NCI-H526 (cell line): ENCODE measurements around the gene ANKRD60.
A peak's percentile ranks its signal among the peaks of the same experiment; 100 is the strongest.

Experiments
- DNase-seq, 2 experiments: peaks; one replicate each; lab custom pipeline; 2025; lab: John Stamatoyannopoulos, UW

ANKRD60 gene

DNA sequence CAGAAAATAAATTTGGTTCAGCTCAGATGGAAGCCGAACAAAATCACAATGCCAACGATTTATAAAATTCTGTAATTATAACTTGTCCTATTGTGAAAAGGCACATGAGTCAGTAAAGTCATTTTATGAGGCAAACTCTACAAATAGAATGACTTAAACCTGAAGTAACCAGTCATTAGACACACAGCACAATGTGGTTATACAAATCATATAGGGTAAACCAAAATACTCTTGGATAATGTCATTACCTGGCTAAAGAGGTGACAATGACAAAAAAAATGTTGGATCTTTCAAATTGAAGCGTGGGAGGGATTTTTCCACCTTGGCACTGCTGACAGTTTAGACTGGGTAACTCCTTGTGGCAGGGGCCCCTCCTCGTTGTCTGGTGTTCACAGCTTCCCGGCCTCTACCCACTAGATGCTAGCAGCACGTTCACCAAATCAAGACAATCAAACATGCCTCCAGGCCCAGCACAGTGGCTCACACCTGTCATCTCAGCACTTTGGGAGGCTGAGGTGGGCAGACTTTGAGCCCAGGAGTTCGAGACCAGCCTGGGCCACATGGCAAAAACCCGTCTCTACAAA is 5.0 kb downstream of the ANKRD60 start:
- no peak for DNase-seq

DNA sequence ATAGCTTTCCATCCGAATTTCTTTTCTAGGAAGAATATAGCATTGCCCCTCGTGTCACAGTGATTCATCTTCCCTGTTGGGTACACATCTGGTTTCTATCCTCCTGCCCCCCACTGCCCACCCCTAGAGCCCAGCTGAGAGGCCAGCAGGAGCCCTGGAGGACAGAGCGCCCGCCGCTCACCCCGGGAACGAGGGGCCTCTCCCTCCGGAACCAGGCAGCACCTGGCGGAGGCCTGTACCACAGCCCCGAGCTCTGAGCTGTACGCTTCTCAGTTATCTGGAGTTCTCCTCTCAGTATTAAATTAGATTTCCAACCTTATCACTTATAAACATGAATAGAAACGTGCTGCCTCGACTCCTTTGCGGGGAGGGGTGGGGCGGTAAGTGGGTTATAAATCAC is 6.0 kb downstream of the ANKRD60 start:
- no peak for DNase-seq

DNA sequence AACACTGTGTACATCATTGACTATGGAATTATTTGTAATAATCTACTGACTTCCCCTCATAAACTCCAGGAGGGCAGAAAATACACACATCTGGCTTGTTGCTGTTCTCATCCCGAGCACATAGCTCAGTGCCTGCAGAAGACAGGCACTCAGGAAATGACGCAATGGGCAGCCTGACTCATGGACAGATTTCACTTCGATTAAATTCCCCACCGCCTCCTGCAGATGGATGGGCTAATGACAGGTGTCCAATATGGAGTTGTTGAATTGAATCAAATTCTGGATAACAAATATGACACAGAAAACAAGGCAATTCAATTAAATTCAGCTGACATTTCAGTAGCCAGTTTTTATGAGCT is 9.1 kb downstream of the ANKRD60 start:
- DNase-seq: no peak

DNA sequence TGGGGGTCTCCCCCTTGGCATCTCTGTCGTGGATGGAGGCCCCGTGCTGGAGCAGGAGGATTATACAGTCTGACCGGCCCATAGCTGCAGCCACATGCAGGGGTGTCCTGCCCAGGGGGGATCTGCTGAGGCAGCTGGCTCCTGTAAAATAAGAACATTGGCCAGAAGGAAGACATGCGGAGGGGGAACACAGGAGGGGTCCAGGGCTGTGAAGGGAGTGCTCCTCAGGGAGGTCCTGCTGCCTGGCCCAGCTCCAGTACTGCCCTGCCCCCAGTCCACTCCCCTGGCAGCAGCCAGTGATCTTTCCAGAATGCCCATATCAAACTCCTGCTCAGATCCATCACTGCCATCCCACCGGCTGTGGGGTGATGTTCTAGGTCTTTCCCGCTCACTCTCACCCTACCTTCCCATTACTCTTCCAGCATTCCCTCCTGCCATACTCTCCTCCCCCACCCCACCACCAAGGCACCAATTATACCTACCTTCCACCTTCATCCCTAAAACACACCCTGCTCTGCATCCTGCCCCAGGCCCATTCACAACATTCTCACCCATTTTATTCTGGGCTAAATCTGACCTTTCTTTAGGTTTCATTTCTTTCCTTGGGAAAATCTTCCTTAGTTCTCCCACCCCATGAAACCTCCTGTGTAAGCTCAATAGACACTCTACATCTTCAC is 9.7 kb downstream of the ANKRD60 start:
- DNase-seq: no peak

DNA sequence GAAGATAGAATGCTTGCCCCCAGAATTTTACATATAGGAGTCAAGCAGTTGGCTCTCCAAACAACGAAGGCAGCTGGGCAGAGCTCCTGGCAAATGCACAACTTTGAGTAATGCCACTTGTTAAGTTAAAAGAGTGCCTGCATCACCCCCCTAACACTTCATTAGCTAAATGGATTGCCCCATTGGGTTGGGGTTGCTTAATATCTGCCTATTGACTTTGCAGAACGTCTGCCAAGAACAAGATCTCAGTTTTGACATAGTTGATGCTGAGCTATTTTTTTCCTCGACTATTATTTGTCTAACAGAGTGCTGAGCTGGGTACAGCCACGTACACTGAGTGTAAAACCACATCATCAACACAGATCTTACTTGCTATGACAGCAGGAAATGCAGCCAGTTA is 12.1 kb downstream of the ANKRD60 start:
- DNase-seq: no peak

DNA sequence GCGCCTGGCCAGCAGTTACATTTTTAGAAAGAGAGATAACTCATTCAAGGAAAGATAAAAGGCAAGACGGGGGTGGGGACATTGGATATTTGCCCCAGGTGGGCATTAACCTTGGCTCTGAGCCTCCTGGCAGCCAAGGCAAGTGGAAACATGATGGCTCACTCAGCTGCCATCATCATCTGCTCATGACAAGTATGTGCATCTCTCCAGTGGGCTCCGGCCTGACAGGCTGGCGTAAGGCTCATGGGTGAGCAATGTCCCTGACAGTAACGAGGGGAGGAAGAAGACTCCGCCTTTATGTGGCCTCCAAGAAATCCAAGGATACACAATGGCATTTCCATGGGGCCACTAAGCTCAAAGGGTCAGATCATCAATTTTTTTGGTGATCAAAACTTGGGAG is 13.3 kb downstream of the ANKRD60 start:
- DNase-seq: no peak

DNA sequence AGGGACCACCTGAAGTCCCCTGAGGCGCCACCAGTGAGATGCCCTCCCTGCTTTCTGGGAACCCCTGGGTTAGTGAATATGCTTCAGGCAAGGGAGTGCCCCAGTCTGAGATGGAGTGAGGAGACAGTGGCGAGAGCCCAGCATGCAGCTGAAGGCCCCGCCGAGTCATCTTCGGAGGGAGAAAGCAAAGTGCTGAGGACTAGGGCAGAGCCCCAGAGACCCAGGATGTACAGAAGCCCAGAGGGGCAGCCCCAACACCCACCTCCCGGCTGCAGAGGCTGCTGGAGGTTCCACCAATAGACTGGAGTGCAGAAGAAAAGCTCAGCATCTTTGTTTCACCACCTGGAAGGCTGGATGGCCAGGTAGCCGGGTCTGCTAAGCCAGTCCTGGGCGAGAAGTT is 14.1 kb downstream of the ANKRD60 start:
- DNase-seq: no peak

DNA sequence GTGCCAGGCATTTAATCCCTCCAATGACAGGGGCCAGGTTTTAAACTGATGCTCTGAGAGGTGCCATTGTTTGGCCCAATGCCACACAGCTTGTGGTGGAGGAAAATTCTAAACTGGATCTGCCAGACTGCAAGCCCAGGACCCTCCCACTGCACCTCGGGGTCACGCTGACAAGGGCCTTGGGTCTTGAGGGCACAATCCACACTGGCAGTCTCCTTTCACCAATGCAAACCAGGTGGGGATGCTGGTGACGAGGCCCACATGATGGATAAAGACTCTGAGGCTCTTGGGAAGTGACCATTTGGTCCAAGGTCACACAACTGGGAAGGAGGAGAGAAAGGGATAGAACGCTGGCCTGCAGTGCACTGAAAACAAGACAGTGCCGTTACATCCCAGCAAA is 14.7 kb downstream of the ANKRD60 start:
- no peak for DNase-seq

DNA sequence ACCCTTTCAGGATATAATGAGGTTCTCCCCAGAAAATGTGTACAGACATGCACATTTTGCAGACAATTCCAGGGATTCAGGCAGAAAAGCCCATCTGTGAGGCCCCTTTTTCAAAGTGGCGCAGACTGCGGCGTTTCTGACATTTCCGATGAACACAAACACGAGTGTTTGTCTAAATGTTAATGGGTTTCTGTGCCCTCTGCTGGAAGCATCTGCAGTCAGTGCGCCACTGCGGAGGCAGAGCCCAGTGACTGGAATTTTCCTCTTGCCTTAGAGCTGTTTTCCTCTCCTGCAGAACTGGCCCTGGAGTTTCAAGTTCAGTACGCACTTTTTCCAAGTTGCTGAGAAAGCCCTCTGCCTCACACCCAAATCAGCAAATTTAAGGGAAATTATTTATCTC is 15.3 kb downstream of the ANKRD60 start:
- peak; percentile 24 to 67 for DNase-seq

DNA sequence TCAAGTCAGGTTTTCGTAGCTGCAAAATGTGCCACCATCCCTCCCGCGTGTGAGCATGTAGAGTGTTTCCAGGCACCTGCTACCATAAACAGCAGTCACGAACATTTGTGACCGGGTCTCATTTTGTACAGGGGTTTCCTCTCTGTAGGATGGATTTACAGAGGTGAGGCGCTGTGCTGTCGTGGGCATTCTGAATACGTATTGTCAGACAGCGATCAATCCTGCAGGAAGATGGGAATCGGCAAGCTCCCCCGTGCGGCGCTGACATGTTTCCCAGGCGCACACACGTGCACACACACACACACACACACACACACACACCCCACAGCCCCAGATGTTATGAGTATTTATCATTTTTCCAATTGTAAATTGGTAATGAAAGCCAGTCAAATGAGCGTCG is 15.8 kb downstream of the ANKRD60 start:
- DNase-seq: peak; percentile 34 to 72

DNA sequence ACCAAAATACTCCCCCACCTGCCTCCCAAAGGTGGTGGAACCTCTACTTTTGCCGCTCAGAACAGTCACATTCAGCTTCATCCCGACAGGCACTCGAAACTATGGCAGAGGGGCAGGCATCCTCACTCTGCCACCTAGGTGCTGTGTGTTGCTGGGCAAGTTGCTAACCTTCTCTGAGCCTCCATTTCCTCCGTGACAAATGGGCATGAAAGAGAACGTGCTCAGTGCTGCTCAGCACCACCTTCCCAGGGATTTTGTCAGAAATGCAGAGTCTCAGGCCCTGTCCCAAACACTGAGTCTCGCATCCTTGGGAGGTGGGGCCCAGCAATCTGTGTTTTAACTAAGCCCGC is 18.1 kb downstream of the ANKRD60 start:
- no peak for DNase-seq

DNA sequence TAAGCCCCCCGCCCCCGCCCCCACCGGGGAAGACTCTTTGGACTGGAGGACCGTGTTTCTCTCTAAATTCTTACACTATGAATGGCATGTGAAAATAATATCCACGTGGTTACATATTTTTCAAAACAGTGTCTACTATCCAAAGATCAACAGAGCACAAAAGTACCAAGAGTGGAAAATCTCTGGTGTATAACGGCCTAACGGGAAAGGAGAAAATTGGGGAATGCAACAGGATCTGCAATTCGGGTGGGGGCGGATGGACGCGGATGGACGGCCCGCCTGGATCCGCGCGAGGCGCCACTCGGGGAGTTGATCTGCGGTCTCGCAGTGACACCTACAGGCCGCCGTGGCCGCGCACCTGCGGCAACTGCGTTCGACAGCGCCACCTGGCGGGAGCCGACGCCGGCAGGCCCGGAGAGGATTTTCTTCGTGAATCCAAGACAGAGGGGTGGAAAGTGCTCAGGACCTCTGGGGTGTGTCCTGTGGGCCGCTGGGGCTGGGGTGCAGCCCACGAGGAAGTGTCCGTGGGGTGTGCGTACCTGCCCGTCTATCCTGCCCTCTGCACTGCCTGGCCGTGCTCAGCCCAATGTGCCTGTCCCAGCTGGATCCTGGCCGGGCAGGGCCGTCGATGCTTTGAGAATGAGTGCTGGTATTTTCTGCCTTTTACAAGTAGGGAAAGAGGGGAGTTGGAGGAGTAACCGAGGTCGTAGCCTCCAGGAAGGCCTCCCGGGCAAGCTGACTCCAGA is 18.6 kb downstream of the ANKRD60 start:
- peak; percentile 59 to 89 for DNase-seq

DNA sequence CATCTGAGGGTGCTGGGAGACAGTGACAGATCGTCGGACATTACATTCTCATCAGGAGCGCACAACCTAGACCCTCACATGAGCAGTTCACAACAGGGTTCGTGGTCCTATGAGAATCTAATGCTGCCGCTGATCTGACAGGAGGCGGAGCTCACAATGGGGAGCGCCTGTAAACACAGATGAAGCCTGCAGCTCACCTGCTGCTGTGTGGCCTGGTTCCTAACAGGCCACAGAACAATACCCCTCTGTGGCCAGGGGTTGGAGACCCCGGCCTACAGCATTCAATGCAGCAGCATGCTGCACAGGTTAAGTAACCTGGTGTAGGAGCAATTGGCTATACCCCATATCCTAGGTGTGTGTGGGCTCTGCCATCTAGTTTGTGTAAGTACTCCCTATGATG is 19.5 kb downstream of the ANKRD60 start:
- peak in 1 of 2 experiments; percentile 37 for DNase-seq

DNA sequence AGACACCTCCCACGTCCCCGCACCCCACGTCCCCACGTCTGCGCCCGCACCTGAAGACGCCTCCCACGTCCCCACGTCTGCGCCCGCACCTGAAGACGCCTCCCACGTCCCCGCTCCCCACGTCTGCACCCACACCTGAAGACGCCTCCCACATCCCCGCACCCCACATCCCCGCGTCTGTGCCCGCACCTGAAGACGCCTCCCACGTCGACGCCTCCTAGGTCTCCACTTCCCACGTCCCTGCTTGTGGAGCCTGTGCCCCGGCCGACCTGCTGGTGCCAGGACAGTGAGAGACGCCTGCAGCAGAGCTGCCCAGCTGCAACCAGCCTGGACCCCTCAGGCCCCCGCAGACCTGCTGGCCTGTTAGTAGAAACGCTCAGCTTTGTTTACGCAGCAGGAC is 22.6 kb downstream of the ANKRD60 start:
- no peak for DNase-seq

DNA sequence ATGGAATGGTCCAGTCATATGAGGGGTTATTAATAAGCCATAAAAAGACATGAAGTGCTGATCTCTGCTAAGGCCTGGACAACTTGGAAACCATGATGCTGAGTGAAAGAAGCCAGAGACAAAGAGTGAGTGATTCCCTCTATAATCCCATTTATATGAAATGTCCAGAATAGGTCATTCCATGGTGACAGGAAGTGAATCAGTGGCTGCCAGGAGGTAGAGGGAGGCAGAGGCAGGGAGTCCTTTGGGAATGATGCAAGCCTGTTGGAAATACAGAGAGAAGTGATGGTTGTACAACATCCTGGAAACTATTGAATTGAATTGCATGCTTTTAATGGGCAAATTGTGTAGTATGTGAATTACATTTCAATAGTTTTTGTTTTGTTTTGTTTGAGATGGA is 26.4 kb downstream of the ANKRD60 start:
- no peak for DNase-seq

DNA sequence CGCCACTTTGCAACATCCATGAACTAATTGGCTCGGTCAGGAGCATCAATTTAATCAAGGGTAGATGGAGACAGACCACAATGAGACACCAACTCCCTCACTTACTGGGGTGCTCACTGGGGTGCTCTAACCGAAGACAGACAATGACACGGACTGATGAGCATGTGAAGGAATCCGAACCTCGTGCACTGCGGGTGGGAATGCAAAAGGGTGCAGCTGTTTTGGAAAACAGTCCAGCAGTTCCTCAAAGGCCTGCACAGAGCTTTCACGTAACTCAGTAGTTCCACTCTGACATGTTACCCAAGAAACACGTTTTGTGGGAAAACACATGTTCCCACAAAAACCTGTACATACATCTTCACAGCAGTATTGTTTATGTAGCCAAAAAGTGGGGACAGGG is 26.8 kb downstream of the ANKRD60 start:
- no peak for DNase-seq

DNA sequence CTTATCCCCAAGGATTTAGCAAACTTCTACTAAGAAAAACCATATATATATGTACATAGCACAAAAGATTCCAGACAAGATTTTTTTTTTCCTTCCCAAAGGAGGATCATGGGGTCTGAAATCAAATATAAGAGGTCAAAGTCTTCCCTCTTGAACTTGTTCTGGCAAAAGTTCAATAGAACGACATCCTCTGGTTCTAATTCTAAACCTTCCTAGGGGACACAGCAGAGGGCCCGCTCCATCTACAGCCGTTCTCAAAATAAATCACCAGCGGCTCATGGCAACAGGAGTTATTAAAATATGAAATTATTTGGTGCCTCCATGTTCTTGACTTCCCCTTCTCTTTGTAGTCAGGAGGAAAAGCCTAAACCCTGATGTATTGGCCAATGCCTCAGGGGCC is 29.0 kb downstream of the ANKRD60 start:
- no peak for DNase-seq

DNA sequence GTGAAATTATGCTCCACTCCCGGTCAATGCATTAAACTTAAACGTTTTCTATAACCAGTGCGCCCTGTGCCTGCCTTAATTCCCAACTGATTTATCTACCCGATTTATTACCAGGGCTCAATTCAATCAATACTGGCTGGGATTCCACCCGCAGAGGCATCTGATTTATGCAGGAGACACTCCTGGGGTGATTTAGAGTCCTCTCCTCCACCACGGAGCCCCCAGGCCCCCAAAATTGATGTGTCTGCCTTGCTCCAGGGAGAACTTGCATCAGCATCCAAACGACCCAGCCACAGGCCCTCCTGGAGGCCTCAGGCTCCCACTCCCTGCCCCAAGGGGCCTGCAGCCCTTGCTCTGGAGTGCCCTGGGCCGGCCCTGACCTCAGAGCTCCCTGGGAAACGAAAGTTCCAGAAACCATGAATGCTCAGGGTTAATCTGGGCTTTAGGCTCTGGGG is 29.5 kb downstream of the ANKRD60 start:
- no peak for DNase-seq

DNA sequence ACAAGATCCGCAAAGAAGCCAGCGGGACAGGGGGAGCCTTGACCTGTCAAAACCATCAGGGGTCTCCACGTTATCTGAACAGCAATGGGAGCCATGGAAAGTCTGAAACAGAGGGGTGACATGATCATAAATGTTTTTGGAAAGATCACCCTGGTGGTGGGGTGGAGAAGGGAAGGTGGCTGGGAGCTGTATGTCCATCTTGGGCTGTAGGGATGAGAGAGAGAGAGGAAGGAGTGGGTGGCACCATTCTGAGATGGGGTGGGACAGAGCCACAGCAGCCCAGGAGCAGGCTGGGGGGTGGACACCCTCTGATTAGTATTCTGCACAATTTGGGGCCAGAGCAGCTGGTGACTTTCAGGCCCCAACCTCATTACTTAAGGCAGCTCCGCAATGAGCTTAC is 30.1 kb downstream of the ANKRD60 start:
- no peak for DNase-seq

DNA sequence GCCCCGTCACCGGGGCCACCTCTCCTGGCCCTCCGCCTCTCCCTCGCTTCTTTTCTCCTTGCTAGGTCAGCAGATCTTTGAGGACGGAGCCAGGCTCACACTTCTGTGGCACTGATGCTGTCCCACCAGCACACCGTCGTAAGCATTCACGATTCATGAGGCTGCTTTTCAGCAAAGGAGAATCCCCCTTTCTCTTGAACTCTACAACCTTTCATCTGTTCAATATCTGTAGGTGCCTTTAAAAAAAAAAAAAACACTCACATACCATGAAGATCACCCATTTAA is 31.3 kb downstream of the ANKRD60 start:
- no peak for DNase-seq

DNA sequence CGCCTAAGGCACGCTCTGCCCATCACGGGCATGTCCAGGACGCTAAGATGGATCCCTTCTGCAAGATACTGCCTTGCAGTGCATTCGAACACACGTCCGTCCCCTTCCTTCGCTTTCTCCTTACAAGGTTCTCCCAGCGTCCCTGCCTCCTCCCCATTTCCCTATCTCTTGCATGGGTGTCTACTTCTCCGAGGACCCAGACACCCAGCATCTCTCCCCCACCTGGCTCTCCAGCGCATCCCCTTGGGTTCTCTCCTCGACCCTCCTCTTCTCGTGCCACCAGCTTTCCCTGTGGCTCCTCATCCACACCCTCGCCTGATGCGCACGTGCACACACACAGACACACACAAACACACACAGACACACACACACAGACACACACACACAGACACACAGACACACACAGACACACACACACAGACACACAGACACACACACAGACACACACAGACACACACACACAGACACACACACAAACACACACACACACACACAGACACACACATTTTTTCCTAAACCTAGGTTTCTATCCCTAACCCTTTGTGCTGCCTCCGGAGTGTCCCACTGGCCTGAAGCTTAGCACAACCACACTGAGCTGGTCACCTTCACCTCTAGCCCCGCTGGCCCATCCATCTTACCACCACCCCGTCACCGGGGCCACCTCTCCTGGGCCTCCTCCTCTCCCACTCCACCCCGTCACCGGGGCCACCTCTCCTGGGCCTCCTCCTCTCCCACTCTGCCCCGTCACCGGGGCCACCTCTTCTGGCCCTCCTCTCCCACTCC is 31.9 kb downstream of the ANKRD60 start:
- no peak for DNase-seq

DNA sequence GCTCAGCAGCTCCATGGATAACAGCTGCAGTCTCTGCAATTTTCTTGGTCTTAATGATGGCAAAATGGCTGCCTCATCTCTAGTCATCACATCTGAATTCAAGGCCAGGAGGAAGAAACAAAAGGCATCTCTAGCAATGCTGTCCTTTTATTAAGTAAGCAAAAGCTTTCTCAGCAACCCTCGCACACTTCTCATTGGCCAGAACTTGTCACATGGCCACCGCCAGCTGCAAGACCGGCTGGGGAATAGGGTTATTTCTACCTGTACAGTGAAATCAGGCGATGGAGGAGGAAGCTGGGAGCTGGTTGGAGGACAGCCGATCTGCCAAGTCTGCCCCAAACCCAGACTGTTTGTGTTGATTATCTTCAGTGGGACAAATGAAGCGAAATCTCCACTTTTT is 33.4 kb downstream of the ANKRD60 start:
- DNase-seq: no peak

DNA sequence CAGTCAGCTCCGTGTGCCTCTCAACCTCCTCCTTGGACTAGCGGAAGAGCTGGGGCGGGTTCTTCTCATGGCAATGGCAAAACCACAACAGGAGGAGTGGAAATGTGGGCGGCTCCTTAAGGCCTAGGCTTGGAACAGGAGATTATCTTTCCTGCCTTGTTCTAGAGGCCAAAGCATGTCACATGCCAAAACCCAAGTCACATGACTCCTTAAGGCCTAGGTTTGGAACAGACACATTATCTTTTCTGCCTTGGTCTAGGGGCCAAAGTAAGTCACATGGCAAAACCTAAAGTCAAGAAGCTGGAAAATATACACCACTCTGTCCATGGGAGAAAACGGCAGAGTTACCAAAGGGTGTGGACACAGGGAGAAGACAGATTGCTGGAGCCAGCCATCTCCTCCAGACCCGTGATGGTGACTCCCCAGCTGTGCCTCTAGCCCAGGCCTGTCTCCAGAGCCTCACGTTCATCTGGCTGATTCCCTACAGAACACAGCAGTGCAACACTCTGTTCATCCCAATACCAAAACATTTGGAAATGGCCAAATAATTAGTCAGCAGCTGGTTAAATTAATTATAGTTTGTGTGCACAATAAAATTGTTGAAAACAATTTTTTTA is 34.2 kb downstream of the ANKRD60 start:
- DNase-seq: no peak
